ENCODE measurements around the gene C4BPB. TPM values are rescaled to one million over a fixed set of nuclear protein-coding genes. Genes with fewer than 3 reads are reported as not detected.

The C4BPB gene
- total RNA-seq, 1 donor: not detected

DNA sequence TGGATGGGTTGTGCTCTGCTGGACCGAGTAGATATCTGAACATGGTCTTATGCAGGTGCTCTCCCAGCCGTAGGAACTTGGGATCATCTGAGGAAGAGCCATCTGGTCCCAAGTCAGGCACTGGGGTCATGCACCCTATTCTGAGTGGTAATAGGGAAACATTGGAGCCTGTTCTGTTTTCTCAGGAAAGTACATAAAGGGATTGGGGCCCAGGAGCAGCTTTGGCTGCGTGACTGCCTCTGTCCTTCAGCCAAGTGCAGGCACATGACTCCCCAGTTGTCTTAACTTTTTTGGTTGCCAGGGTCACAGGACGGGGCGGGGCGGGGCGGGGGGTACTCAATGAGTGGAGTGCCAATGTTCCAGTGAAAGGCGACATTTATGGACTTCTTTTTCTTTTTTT lies 24.1 kb upstream of the C4BPB start:
- no peak for TF ChIP-seq CTCF (IDR thresholded peaks at IDR 0.05; ENCODE audit: extremely low read depth, low read depth, low read length)
- Histone ChIP-seq H3K36me3 (ENCODE audit: insufficient read depth, low read length) (no peaks in the 10 kb centered on the region), H3K4me3 (ENCODE audit: insufficient read depth, low read length) (no peak overlapping the region), H3K4me1 (ENCODE audit: insufficient read depth, low read length) (no peaks in the 10 kb centered on the region), H2AFZ (ENCODE audit: low read length) (no peak overlapping the region), H3K27me3 (ENCODE audit: insufficient read depth, low read length) (no peaks in the 10 kb centered on the region), H3K27ac (ENCODE audit: low read depth, low read length) (no peak overlapping the region), H3K79me2 (ENCODE audit: insufficient read depth, low read length) (no peaks in the 10 kb centered on the region), H3K9me3 (ENCODE audit: low read depth, low read length) (no peaks in the 10 kb centered on the region), H4K20me1 (ENCODE audit: insufficient read depth, low read length) (no peaks in the 10 kb centered on the region), H3K4me2 (ENCODE audit: insufficient read depth, low read length) (no peak overlapping the region)
- DNase-seq (ENCODE audit: insufficient read length, low spot score, missing footprints): no peak

DNA sequence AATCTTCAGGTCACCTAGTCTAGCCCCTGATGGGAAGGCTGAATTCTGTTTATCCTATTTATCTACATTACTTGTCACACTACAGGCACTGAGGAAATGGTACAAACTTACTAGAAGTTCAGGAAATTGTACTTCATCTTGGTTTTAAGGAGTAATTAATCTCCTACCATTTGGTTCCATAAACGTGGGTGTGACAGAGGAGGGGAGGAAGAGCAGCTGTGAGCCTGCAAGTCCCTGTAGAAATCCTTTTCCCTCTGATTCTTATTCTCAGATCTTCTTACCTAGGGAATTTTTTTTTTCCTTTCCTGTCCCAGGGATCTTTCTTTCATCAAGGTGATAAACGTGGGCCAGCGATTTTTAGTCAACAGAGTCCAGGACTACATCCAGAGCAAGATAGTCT lies 21.5 kb upstream of the C4BPB start:
- Histone ChIP-seq H3K4me3 (ENCODE audit: insufficient read depth, low read length) (no peak overlapping the region), H3K4me1 (ENCODE audit: insufficient read depth, low read length) (no peaks in the 10 kb centered on the region), H3K27me3 (ENCODE audit: insufficient read depth, low read length) (no peaks in the 10 kb centered on the region), H3K4me2 (ENCODE audit: insufficient read depth, low read length) (no peak overlapping the region), H3K36me3 (ENCODE audit: insufficient read depth, low read length) (no peaks in the 10 kb centered on the region), H3K27ac (ENCODE audit: low read depth, low read length) (no peak overlapping the region), H2AFZ (ENCODE audit: low read length) (no peak overlapping the region), H3K9me3 (ENCODE audit: low read depth, low read length) (no peaks in the 10 kb centered on the region), H3K79me2 (ENCODE audit: insufficient read depth, low read length) (no peaks in the 10 kb centered on the region), H4K20me1 (ENCODE audit: insufficient read depth, low read length) (no peaks in the 10 kb centered on the region)
- DNase-seq (ENCODE audit: insufficient read length, low spot score, missing footprints): no peak
- no peak for TF ChIP-seq CTCF (IDR thresholded peaks at IDR 0.05; ENCODE audit: extremely low read depth, low read depth, low read length)

DNA sequence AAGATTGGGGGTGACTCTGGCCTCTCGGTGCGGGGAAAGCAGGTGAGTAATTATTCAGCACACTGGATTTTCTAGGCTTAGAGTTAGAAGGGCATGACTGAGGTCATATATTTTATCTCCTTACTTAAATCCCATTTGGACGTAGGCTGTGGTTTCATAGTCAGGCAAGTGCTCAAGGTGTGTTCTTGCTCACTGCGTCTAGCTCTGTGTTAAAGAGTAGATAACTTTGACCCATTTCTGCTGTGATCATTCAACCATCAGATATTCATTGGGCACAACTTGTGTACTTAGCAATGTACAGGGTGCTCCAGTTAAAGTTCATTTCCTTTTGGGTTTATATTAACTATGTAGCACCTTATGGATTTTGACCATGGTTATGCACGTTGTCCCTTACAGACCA lies 21.0 kb upstream of the C4BPB start:
- H3K79me2 ChIP-seq (ENCODE audit: insufficient read depth, low read length): no peaks in the 10 kb centered on the region
- no peak for DNase-seq (ENCODE audit: insufficient read length, low spot score, missing footprints)

DNA sequence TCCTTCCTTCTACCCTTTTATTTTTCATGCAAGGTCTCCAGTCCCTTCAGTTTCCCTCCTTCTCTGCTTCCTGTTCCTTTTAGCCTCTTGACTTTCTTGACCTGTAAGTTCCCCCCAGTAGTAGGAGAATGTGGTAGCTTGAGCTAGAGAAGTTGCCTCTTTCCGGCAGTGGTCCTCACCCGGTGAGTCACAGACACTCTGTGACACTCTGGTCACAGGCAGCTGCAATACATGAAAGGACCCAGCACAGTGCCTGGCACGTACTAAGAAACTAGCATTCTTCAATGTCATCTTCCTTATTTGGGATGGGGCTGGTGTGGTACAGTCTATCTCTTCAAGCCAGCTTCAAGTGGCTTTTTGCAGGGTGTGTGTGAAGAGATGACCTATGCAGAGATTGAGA lies 19.6 kb upstream of the C4BPB start:
- H3K79me2 ChIP-seq (ENCODE audit: insufficient read depth, low read length): no peaks in the 10 kb centered on the region
- no peaks in the 10 kb centered on the region for H3K9me3 ChIP-seq (ENCODE audit: low read depth, low read length)
- no peak overlapping the region for H3K27ac ChIP-seq (ENCODE audit: low read depth, low read length)
- H3K36me3 ChIP-seq (ENCODE audit: insufficient read depth, low read length): no peaks in the 10 kb centered on the region
- no peak for DNase-seq (ENCODE audit: insufficient read length, low spot score, missing footprints)
- TF ChIP-seq CTCF (IDR thresholded peaks at IDR 0.05; ENCODE audit: extremely low read depth, low read depth, low read length): no peak
- no peaks in the 10 kb centered on the region for H4K20me1 ChIP-seq (ENCODE audit: insufficient read depth, low read length)
- H2AFZ ChIP-seq (ENCODE audit: low read length): no peak overlapping the region
- no peaks in the 10 kb centered on the region for H3K27me3 ChIP-seq (ENCODE audit: insufficient read depth, low read length)
- no peak overlapping the region for H3K4me3 ChIP-seq (ENCODE audit: insufficient read depth, low read length)
- H3K4me1 ChIP-seq (ENCODE audit: insufficient read depth, low read length): no peaks in the 10 kb centered on the region
- H3K4me2 ChIP-seq (ENCODE audit: insufficient read depth, low read length): no peak overlapping the region

More for the DNA sequence above, 21.0 kb upstream of the C4BPB start:
- no peaks in the 10 kb centered on the region for H3K27me3 ChIP-seq (ENCODE audit: insufficient read depth, low read length)
- no peaks in the 10 kb centered on the region for H3K4me1 ChIP-seq (ENCODE audit: insufficient read depth, low read length)
- TF ChIP-seq CTCF (IDR thresholded peaks at IDR 0.05; ENCODE audit: extremely low read depth, low read depth, low read length): no peak
- no peaks in the 10 kb centered on the region for H3K36me3 ChIP-seq (ENCODE audit: insufficient read depth, low read length)
- H2AFZ ChIP-seq (ENCODE audit: low read length): no peak overlapping the region
- no peaks in the 10 kb centered on the region for H4K20me1 ChIP-seq (ENCODE audit: insufficient read depth, low read length)
- no peak overlapping the region for H3K4me2 ChIP-seq (ENCODE audit: insufficient read depth, low read length)
- no peak overlapping the region for H3K27ac ChIP-seq (ENCODE audit: low read depth, low read length)
- no peaks in the 10 kb centered on the region for H3K9me3 ChIP-seq (ENCODE audit: low read depth, low read length)
- H3K4me3 ChIP-seq (ENCODE audit: insufficient read depth, low read length): no peak overlapping the region
